PC-9 (cell line): ENCODE results near the gene SF3A1. TPM values are rescaled to one million over a fixed set of nuclear protein-coding genes. Genes with fewer than 3 reads are reported as not detected.

ENCODE experiments used
- BruUV-seq: library from RNA; stranded (reverse); fragments of 400-500 nt; replicated peaks from 2 replicates; lab custom pipeline; 2021; lab: Mats Ljungman, UMichigan
- CTCF ChIA-PET: fragments of 300-600 bp; sonication (Branson Sonifier 250); formaldehyde crosslinking; loops from one replicate; lab custom pipeline; 2022; ENCODE audit warnings: antibody characterized with exemption; lab: Charles Lee
- POLR2A ChIA-PET: fragments of 300-600 bp; sonication (Branson Sonifier 250); formaldehyde crosslinking; loops from one replicate; lab custom pipeline; 2022; ENCODE audit warnings: antibody characterized with exemption; ENCODE audit not compliant: unreplicated experiment; lab: Charles Lee
- DNase-seq, 2 experiments: peaks; one replicate each; pipeline versions ENCODE4 v3.0.0 to v3.0.0-alpha.2; 2015 to 2022; ENCODE audit warnings: mixed read lengths in 1 of 2
- H2AFZ ChIP-seq: fragments of 200-600 bp; sonication (generic); 2 replicates; pipeline ENCODE4 v1.8.1; 2017; ENCODE audit warnings: antibody characterized with exemption
- H3F3A ChIP-seq: fragments of 200-600 bp; sonication (generic); 2 replicates; pipeline ENCODE4 v1.8.1; 2017; ENCODE audit warnings: antibody characterized with exemption, mild to moderate bottlenecking, low read depth; ENCODE audit not compliant: insufficient read depth
- H3K27ac ChIP-seq: fragments of 200-600 bp; sonication (generic); 2 replicates; pipeline ENCODE4 v1.6.1; 2016; ENCODE audit warnings: mixed run types
- H3K27me3 ChIP-seq: fragments of 200-600 bp; sonication (generic); 2 replicates; pipeline ENCODE4 v1.6.1; 2016; ENCODE audit warnings: low read depth, mixed run types; ENCODE audit not compliant: insufficient read depth
- H3K36me3 ChIP-seq: fragments of 200-600 bp; sonication (generic); 2 replicates; pipeline ENCODE4 v1.6.1; 2016; ENCODE audit warnings: low read depth, mixed run types
- H3K4me1 ChIP-seq: fragments of 200-600 bp; sonication (generic); replicated peaks from 2 replicates; pipeline ENCODE4 v1.6.1; 2016; ENCODE audit warnings: mixed run types; ENCODE audit not compliant: insufficient read depth
- H3K4me2 ChIP-seq: fragments of 200-600 bp; sonication (generic); 2 replicates; pipeline ENCODE4 v1.6.1; 2017; ENCODE audit warnings: mixed run types
- H3K4me3 ChIP-seq: fragments of 200-600 bp; sonication (generic); 2 replicates; pipeline ENCODE4 v1.6.1; 2016; ENCODE audit warnings: mixed run types
- H3K79me2 ChIP-seq: fragments of 200-600 bp; sonication (generic); 2 replicates; pipeline ENCODE4 v1.6.1; 2017; ENCODE audit warnings: low read depth, mixed run types
- H3K9me2 ChIP-seq: fragments of 200-600 bp; sonication (generic); 2 replicates; pipeline ENCODE4 v1.8.1; 2017; ENCODE audit warnings: mild to moderate bottlenecking; ENCODE audit not compliant: insufficient read depth
- H3K9me3 ChIP-seq: fragments of 200-600 bp; sonication (generic); 2 replicates; pipeline ENCODE4 v1.8.1; 2016; ENCODE audit warnings: low read depth; ENCODE audit not compliant: insufficient read depth
- H4K20me1 ChIP-seq: fragments of 200-600 bp; sonication (generic); 2 replicates; pipeline ENCODE4 v1.8.1; 2017; ENCODE audit not compliant: insufficient read depth
- CTCF ChIP-seq: fragments of 200-600 bp; sonication (generic); conservative IDR thresholded peaks from 2 replicates; pipeline ENCODE4 v1.6.1; 2017; ENCODE audit warnings: mixed run types, antibody characterized with exemption, mild to moderate bottlenecking, moderate library complexity
- EZH2 ChIP-seq: fragments of 200-600 bp; sonication (generic); IDR thresholded peaks from 2 replicates; pipeline ENCODE4 v1.8.0; 2017; ENCODE audit warnings: antibody characterized with exemption, low read depth
- intact Hi-C: fragments of 100-400 bp; cut with micrococcal nuclease; formaldehyde crosslinking; loops from one replicate; pipeline ENCODE4 v1.10.0; 2022; ENCODE audit not compliant: unreplicated experiment
- total RNA-seq: library from RNA; stranded (reverse); gene quantifications from 2 replicates; pipeline ENCODE4 v1.2.3, GENCODE V29; 2021

Gene SF3A1
- total RNA-seq, 1 experiment from 2014 or later, result 189 TPM

- H3F3A ChIP-seq, result peaks cover 76% of the 10 kb centered on the region
- H3K27me3 ChIP-seq, result no peaks in the 10 kb centered on the region
- CTCF ChIA-PET, result no interaction called here
- H3K9me2 ChIP-seq, result no peaks in the 10 kb centered on the region
- POLR2A ChIA-PET, result interaction anchor here (0.6 kb wide), 2 partner anchors 22 to 542 kb away, joined by 4 to 5 read pairs; partner anchors contain the start of gene TBC1D10A
- peaks cover 73% of the 10 kb centered on the region for H3K79me2 ChIP-seq
- no peaks in the 10 kb centered on the region for H3K9me3 ChIP-seq
- intact Hi-C loops, result no loop called here
- H3K4me1 ChIP-seq, result peaks cover 96% of the 10 kb centered on the region
- no TSS peak for BruUV-seq
- TF ChIP-seq CTCF (no peak), EZH2 (no peak)
- H3K36me3 ChIP-seq, result peaks cover 16% of the 10 kb centered on the region
- H3K4me3 ChIP-seq, result peak overlapping the region; percentile 16; the same call in 1 of the 2 replicates
- peak; percentile 62 to 97 for DNase-seq
- H3K4me2 ChIP-seq, result peak overlapping the region; percentile 75
- no peaks in the 10 kb centered on the region for H4K20me1 ChIP-seq
- H3K27ac ChIP-seq, result peak overlapping the region; percentile 95
- H2AFZ ChIP-seq, result no peak overlapping the region
Measured at GRCh38 chr22:30304495-30305244, 52.0 kb downstream of the SF3A1 start.

DNA sequence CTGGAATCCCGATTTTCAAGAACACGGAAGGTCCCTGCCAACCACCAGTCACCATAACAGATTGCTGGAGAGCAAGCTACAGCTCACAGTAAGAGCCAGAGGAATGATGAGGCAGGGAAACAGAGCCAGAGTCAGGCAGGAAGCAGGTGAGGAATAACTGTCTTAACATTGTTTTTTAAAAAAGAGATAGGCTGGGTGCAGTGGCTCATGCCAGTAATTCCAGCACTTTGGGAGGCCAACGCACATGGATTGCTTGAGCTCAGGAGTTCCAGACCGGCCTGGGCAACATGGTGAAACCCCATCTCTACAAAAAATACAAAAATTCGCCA lies 53.9 kb downstream of the SF3A1 start:
- H3K9me2 ChIP-seq, result no peaks in the 10 kb centered on the region
- intact Hi-C loops, result loop anchor here (1.0 kb wide), 1 partner anchor 11 kb away; no protein-coding TSS in a partner anchor
- H3K79me2 ChIP-seq, result peaks cover 63% of the 10 kb centered on the region
- no peaks in the 10 kb centered on the region for H3K27me3 ChIP-seq
- peak overlapping the region; percentile 75 for H3K4me2 ChIP-seq
- no peak overlapping the region; the same call in 1 of the 2 replicates for H3K4me3 ChIP-seq
- peaks cover 16% of the 10 kb centered on the region for H3K36me3 ChIP-seq
- ChIA-PET CTCF (interaction anchor here (0.8 to 1.4 kb wide), 2 partner anchors 15 to 24 kb away, joined by 3 to 8 read pairs; partner anchors contain the start of gene TBC1D10A), POLR2A (interaction anchor here (0.7 kb wide), 1 partner anchor 10 kb away, joined by 4 read pairs; no protein-coding TSS in a partner anchor)
- H3F3A ChIP-seq, result peaks cover 91% of the 10 kb centered on the region
- no peaks in the 10 kb centered on the region for H4K20me1 ChIP-seq
- H3K9me3 ChIP-seq, result no peaks in the 10 kb centered on the region
- BruUV-seq, result no TSS peak
- TF ChIP-seq CTCF (no peak), EZH2 (no peak)
- peaks cover 97% of the 10 kb centered on the region for H3K4me1 ChIP-seq
- H2AFZ ChIP-seq, result no peak overlapping the region
- no peak for DNase-seq
- peak overlapping the region; percentile 95 for H3K27ac ChIP-seq

DNA sequence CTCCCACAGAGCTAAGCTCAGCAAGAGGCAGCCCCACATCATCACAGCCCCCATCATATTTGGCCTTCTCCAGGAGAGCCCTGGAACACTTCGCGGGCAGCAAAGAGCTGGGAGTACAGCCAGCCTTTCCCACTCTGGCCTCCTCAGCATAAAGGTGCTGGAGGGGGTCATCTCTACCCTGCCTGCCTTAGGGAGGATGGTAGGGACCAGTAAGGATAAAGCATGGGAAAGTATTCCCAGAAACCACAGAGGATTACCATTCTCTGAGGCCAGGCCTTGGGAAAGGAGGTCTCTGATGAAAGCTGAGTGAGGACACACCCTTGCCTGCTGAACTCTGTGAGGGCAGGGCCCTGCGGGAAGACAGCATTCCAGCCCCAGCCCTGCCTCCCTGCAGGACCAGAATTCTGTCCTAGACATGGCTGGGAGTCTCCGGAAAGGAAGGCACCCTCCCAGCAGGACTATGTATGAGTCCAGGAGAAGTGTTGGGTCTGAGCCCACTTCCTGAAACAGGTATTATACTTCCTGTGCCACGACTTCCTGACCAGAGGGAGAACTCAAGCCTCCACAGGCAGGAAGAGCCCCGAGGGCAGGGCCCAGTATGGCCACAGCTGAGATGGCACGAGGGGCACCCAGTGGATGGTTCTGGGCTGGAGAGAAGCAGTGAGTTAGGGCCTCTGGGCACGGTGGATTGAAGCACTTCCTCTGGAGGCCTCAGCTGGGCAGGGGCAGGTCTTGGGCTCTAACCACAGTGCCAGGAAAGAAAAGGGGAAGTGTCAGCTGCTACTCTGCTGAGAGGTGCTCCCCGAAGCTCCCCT lies 54.5 kb downstream of the SF3A1 start:
- no peaks in the 10 kb centered on the region for H3K27me3 ChIP-seq
- H4K20me1 ChIP-seq, result no peaks in the 10 kb centered on the region
- H3K9me3 ChIP-seq, result no peaks in the 10 kb centered on the region
- H3K4me3 ChIP-seq, result no peak overlapping the region; the same call in 1 of the 2 replicates
- ChIA-PET CTCF (interaction anchor here (0.6 to 1.4 kb wide), 3 partner anchors 14 to 28 kb away, joined by 3 to 8 read pairs (median 8); partner anchors contain the start of gene TBC1D10A), POLR2A (interaction anchor here (0.6 to 0.7 kb wide), 2 partner anchors 10 to 104 kb away, joined by 4 read pairs; no protein-coding TSS in a partner anchor)
- TF ChIP-seq EZH2 (no peak), CTCF (no peak)
- H2AFZ ChIP-seq, result no peak overlapping the region
- peak; percentile 82 to 95 for DNase-seq
- peaks cover 16% of the 10 kb centered on the region for H3K36me3 ChIP-seq
- BruUV-seq, result no TSS peak
- H3K4me2 ChIP-seq, result peak overlapping the region; percentile 75
- H3K79me2 ChIP-seq, result peaks cover 62% of the 10 kb centered on the region
- peaks cover 88% of the 10 kb centered on the region for H3F3A ChIP-seq
- H3K27ac ChIP-seq, result peak overlapping the region; percentile 95
- intact Hi-C loops, result loop anchor here (1.0 kb wide), 1 partner anchor 11 kb away; no protein-coding TSS in a partner anchor
- no peaks in the 10 kb centered on the region for H3K9me2 ChIP-seq
- peaks cover 97% of the 10 kb centered on the region for H3K4me1 ChIP-seq
